ENCODE measurements around the gene SCNN1A.

Gene SCNN1A

GRCh38 chr12:6367065-6367968 is 8.0 kb downstream of the SCNN1A start:
- Histone ChIP-seq H3K4me3 (ENCODE audit: low read depth, low read length) (no peak overlapping the region), H3K27me3 (no peaks in the 10 kb centered on the region), H3K36me3 (no peaks in the 10 kb centered on the region), H3K9me3 (no peaks in the 10 kb centered on the region), H3K4me1 (no peaks in the 10 kb centered on the region)
- peak; percentile 45 for TF ChIP-seq CTCF (IDR thresholded peaks at IDR 0.05; ENCODE audit: low read depth, low read length)
- peak; percentile 39 for DNase-seq

GRCh38 chr12:6364044-6364374 is 11.4 kb downstream of the SCNN1A start:
- no peaks in the 10 kb centered on the region for H3K4me1 ChIP-seq

GRCh38 chr12:6363330-6364043 is 11.9 kb downstream of the SCNN1A start:
- DNase-seq: peak; percentile 74
- Histone ChIP-seq H3K4me3 (ENCODE audit: low read depth, low read length) (peak overlapping the region; percentile 21), H3K9me3 (no peaks in the 10 kb centered on the region), H3K36me3 (no peaks in the 10 kb centered on the region), H3K27me3 (no peaks in the 10 kb centered on the region), H3K4me1 (no peaks in the 10 kb centered on the region)
- no peak for TF ChIP-seq CTCF (IDR thresholded peaks at IDR 0.05; ENCODE audit: low read depth, low read length)

More at GRCh38 chr12:6364044-6364374, 11.4 kb downstream of the SCNN1A start:
- Histone ChIP-seq H3K27me3 (no peaks in the 10 kb centered on the region), H3K9me3 (no peaks in the 10 kb centered on the region), H3K4me3 (ENCODE audit: low read depth, low read length) (no peak overlapping the region), H3K36me3 (no peaks in the 10 kb centered on the region)
- TF ChIP-seq CTCF (IDR thresholded peaks at IDR 0.05; ENCODE audit: low read depth, low read length): no peak
- no peak for DNase-seq

GRCh38 chr12:6363010-6363329 is 12.4 kb downstream of the SCNN1A start:
- H3K4me3 ChIP-seq (ENCODE audit: low read depth, low read length): peak overlapping the region; percentile 21
- TF ChIP-seq CTCF (IDR thresholded peaks at IDR 0.05; ENCODE audit: low read depth, low read length): no peak
- H3K36me3 ChIP-seq: no peaks in the 10 kb centered on the region
- no peaks in the 10 kb centered on the region for H3K4me1 ChIP-seq
- H3K27me3 ChIP-seq: no peaks in the 10 kb centered on the region
- no peak for DNase-seq
- H3K9me3 ChIP-seq: no peaks in the 10 kb centered on the region

- no peak overlapping the region for H3K4me3 ChIP-seq (ENCODE audit: low read depth, low read length)
- H3K4me1 ChIP-seq: no peaks in the 10 kb centered on the region
- no peak for DNase-seq
- no peaks in the 10 kb centered on the region for H3K9me3 ChIP-seq
- H3K36me3 ChIP-seq: no peaks in the 10 kb centered on the region
- H3K27me3 ChIP-seq: no peaks in the 10 kb centered on the region
- no peak for TF ChIP-seq CTCF (IDR thresholded peaks at IDR 0.05; ENCODE audit: low read depth, low read length)
Observed at GRCh38 chr12:6362403-6362802, 13.0 kb downstream of the SCNN1A start.

GRCh38 chr12:6361834-6362233 is 13.5 kb downstream of the SCNN1A start:
- no peak for DNase-seq
- Histone ChIP-seq H3K4me1 (no peaks in the 10 kb centered on the region), H3K9me3 (no peaks in the 10 kb centered on the region), H3K27me3 (no peaks in the 10 kb centered on the region), H3K4me3 (ENCODE audit: low read depth, low read length) (no peak overlapping the region), H3K36me3 (no peaks in the 10 kb centered on the region)
- no peak for TF ChIP-seq CTCF (IDR thresholded peaks at IDR 0.05; ENCODE audit: low read depth, low read length)
